T-cell (primary cell): ENCODE data around the gene CLASRP. TPM values are rescaled to one million over a fixed set of nuclear protein-coding genes. Genes with fewer than 3 reads are reported as not detected.

Experiments
- total RNA-seq, 35 experiments: library from RNA in 6 of 35; stranded (reverse) in 6 of 35; fragments of 120-200 nt in 1 of 35; gene quantifications; one replicate each; pipeline versions ENCODE4 v1.2.1 to v1.2.4 and lab custom pipeline; 2013 to 2026

CLASRP gene
- total RNA-seq, 5 donors from 2014 or later (not counting 1 experiment from before 2014, with no cell fraction given), result 141 to 153 (median 149) TPM

Other genes starting within 250 kb of the CLASRP start
- 1 to 10 TPM in 1 of 5 donors, under 1 TPM in 3, not detected in 1; 0.39 to 1.0 (median 0.87) TPM for gene BCAM, start 229.9 kb upstream of the CLASRP start, total RNA-seq
- gene NECTIN2, start 192.7 kb upstream of the CLASRP start, total RNA-seq, result 1 to 10 TPM in 4 of 5 donors, under 1 TPM in 1; 0.30 to 1.8 (median 1.4) TPM
- 10 to 100 TPM; 32.1 to 47.5 (median 41.5) TPM for gene TOMM40, start 147.8 kb upstream of the CLASRP start, total RNA-seq
- gene APOE, start 133.2 kb upstream of the CLASRP start, total RNA-seq, result 1 to 10 TPM; 2.0 to 9.5 (median 6.8) TPM
- gene APOC1, start 124.4 kb upstream of the CLASRP start, total RNA-seq, result 1 to 10 TPM in 3 of 5 donors, not detected in 2; 2.8 to 8.5 (median 3.9) TPM
- not detected for gene APOC4, start 96.8 kb upstream of the CLASRP start, total RNA-seq
- gene APOC2, start 93.0 kb upstream of the CLASRP start, total RNA-seq, result under 1 TPM in 2 of 5 donors, not detected in 3; 0.66 to 0.96 TPM
- gene CLPTM1, start 83.7 kb upstream of the CLASRP start, total RNA-seq, result 100 to 1,000 TPM in 1 of 5 donors, 10 to 100 TPM in 4; 64.0 to 103 (median 87.6) TPM
- 10 to 100 TPM; 29.4 to 65.5 (median 40.4) TPM for gene RELB, start 37.6 kb upstream of the CLASRP start, total RNA-seq
- 1 to 10 TPM; 1.4 to 4.3 (median 3.5) TPM for gene ZNF296, start 37.4 kb downstream of the CLASRP start, total RNA-seq
- gene GEMIN7, start 40.2 kb downstream of the CLASRP start, total RNA-seq, result 10 to 100 TPM in 4 of 5 donors, 1 to 10 TPM in 1; 4.0 to 23.1 (median 22.7) TPM
- 10 to 100 TPM; 17.2 to 35.2 (median 30.4) TPM for gene PPP1R37, start 54.1 kb downstream of the CLASRP start, total RNA-seq
- 1 to 10 TPM in 4 of 5 donors, under 1 TPM in 1; 0.95 to 1.3 (median 1.2) TPM for gene NKPD1, start 121.9 kb downstream of the CLASRP start, total RNA-seq
- gene TRAPPC6A, start 139.2 kb downstream of the CLASRP start, total RNA-seq, result 10 to 100 TPM; 53.9 to 92.4 (median 73.7) TPM
- gene BLOC1S3, start 139.7 kb downstream of the CLASRP start, total RNA-seq, result 10 to 100 TPM; 14.9 to 36.2 (median 32.8) TPM
- gene EXOC3L2, start 206.4 kb downstream of the CLASRP start, total RNA-seq, result not detected
- 10 to 100 TPM; 28.0 to 34.8 (median 29.9) TPM for gene MARK4, start 212.2 kb downstream of the CLASRP start, total RNA-seq